Measurements from ENCODE around the gene NFATC1.

Gene NFATC1

DNA sequence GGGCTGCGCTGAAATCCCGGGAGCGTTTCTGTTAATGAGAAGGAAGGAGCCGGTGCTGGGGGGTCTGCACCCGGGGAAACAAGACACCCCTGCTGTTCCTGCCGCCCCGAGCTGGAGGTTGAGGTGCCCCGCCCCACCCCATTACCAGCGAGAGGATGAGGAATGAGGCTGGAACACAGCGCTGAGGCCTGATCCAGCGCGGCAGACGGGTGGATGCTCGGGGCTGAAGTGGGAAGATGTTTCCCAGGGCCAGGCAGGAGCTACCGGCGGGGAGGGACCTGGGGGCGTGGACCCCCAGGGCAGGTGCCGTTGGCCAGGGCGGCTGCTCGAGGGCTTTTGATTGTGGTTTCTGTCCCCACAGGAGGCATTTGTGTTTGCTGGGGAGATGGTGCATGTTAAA, 149.5 kb downstream of the NFATC1 start:
- no peak for DNase-seq

DNA sequence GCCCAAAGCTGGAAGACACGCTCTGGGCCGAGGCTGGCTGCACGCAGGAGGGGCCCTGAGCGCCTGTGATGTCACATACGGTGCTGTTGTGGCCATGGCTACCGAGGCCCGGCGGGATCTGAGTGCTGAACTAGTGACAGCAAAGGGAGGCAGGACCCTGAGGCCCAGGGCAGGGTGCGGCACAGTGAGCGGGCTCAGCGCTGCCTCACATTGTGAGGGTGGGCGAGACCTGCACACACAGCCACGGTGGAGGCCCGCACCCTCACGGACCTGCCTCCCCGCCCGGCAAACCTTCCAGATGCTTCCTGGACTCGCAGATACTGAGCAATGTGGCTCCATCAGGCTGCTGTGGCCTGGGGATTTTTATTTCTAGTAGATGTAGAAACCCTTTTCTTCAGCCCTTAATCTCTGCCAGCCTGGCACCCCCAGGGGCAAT, 150.0 kb downstream of the NFATC1 start:
- no peak for DNase-seq

DNA sequence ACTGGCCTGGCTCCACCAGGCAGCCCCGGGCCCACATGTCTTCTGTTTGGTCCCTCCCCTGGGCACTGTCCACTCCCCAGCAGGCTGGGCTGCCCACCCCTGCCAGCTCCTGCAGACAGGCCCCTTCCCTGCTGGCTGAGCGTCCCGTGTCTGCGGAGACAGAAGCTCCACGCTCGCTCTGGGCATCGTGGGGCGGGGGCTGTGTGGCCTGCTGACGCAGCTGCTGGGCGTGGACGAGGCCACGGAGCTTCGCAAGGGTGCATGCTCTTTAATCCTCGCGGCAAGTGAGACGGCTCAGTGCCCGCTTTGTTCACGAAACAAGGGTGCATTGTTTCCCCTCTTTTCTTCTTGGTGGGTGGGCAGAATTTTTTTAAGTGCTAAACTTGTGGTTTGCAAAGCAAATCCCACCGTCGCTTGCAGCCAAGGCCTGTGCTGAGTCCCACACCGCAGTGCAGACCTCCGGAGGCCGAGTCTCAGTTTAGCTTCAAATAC, 151.1 kb downstream of the NFATC1 start:
- DNase-seq, result no peak

DNA sequence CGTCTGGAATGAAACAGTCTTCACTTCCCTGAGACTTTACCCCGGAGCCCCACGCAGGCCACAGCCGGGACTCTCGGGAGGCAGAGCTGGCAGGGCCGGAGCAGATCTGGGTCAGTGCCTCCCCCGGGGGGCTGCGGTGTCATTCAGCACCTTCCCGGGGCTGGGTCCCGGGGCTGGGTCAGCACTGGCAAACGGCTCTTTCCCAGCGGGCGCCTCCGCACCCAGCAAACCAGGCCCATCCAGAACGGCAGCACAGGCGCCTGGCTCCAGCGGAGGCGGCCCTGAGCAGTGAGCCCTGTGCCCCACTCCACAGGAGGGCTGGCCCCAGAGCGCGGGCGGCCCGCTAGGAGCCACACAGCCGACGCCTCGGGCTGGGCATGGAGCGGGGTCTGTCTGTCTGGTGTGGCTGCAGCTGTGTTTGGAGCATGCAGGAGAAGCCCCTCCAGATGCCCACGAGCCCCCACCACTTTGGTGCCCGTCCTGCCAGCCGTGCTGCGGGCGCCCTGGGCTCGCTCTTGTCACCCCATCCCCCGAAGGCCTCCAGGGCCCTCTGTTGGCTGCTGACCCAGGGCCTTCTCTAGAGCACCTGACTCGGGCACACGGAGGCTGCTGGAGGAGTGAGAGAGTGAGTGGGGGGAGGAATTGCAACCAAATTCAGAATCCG, 151.8 kb downstream of the NFATC1 start:
- DNase-seq, result no peak

DNA sequence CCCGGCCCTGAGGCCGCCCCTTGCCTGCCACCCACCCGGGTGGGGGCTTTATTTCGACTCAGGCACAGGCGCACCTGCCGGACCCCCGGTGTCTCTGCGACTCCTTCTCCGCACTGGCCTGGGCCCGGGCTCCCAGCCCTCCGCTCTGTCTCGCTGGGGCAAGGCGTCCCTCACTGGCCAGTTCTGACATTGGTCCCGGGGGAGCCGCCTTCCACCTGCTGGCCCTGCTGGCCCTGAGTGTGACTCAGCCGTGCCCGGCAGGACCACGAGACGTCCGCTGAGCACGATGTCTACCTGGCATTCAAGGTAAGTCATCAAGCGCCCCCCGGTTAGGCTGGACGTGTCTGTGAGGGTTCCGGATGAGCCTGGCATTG, 152.3 kb downstream of the NFATC1 start:
- DNase-seq, result no peak

DNA sequence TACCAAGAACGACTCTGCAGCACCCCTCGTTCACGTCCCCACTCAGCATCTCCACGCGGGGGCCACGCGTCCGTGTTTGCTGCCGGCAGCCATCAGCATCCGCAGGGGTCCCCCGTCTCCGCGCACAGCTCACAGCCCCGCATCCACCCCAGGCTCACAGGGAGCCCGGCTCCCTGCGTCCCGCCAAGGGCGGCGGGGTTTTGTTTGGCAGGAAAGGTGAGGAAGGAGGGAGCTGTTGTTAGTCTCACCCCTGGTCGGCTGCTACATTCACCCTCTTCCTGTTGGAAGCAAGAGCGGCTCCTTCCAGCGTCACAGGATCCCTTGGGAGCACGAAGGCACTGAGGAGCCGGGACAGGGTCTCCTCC, 152.9 kb downstream of the NFATC1 start:
- no peak for DNase-seq

DNA sequence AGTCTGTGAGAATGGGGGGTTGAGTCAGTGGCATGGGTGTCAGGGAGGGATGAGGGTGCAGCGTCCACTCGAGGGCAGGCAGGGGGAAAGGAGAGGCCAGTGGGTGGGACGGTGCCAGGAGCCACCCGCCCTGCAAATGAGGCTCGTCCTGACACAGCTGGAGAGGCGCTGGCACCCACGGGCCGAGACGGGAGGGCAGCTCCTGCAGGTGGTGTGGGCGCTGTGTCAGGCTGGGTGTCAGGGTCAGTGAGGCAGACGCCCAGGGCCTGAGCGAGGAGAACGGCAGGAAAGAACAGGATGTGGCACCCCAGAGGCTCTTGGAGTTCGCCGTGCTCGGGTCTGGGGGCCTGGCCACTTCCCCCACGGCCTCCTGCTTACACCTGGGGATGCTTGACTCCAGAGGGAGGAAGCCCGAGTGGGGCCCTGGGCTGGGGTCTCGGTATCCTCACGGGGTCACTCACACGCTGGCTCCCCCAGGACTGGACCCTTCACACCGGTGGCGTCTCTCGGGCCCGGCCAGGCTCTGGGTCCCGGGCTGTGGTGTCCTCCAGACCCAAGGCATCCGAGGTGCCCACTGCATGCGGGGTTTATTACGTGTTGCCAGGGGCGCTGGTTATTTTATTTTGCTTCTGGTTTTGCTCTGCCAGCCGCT, 153.4 kb downstream of the NFATC1 start:
- DNase-seq, result no peak

DNA sequence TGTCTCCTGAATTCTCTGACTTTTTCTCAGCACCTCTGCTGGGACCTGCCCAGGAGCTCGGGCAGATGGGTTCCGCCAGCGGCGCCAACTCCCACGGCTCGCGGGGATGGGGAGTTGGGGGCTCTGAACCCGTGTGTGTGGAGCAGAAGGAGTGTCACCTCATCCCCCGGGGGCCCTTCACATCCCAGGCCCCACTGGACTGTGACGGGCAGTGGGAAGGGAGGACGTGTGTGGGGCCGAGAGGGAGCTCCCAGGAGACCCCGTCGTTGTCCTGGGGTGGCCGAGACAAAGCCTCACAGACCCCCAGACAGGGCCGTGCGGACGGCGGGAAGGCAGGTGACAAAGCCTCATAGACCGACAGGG, 153.9 kb downstream of the NFATC1 start:
- DNase-seq, result no peak

DNA sequence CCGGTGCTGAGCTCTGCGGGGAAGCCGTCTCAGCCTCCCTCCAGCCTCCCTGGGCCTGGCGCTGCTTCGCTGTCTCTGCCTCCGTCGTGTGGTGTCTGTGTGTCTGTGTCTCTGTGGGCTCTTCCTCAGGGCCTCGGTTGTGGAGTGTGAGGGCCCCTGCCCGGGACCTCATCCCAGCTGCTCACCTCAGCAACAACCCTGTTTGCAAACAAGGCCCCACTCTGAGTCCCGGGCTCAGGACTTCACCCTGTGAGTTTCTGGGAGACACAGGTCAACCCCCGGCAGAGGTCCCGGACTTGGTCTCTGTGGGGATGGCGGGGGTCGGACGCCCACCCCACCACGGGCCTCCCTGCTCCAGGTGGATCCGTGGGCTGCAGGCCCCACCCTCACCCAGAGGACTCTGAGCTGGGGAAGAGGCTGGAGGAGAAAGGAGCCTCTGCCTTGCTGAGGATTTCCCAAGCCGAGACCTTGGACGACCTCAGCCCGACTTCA, 156.5 kb downstream of the NFATC1 start:
- DNase-seq, result no peak

DNA sequence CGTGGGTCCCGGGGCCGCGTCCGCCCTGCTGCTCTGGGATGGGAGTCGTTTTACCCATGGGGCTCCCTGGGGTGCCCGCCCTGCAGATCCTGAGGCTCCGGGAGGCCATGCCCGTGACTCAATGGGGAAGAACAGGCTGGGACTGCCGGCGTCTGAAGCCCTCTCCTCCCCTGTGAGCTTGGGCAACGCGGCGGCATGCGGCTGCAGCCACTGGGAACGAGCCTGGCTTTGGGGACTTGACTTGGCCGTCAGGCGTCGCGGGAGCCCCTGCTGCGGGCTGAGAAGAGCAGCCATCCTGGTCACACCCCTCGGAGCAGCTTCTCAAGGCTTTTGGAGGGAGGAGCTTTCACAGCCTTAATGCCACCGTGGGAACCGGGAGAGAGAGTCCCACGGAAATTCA, 157.0 kb downstream of the NFATC1 start:
- DNase-seq, result no peak

DNA sequence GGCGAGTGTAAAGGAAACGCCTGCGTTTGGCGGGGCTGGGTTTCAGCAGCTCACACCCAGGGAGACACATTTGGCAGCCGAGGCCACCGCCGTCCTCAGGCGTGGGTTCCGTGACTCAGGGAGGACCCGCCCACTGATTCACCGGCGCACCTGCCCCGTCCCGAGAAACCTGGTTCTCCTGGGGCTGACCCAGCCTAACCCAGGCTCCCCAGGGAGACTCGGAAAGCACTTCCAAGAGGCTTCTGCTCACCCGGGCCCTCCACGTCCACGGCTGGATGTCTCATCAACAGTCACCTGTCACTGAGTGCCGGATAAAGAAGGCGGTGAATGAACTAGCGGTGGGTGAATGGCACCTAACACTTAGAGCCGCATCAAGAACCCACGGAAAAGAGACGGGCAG, 157.4 kb downstream of the NFATC1 start:
- DNase-seq, result no peak

DNA sequence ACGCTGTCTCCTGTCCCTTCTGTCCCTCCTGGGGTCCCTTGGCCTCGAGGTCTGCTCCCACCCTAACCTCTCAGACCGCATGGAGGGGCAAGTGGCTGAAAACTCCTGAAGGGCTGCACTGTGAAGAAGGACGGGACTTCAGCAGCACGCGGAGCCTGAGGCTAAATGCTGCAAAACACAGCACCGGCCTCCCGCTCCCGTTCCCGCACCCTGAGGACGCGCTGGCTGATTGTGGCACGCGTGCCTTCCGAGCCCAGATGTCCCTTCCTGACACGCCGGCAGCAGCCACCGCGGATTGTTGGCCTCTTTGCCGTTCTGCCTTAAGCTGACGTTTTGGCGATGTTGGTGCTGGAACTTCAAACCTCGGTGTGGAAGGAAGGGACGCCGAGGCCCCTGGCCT, 158.0 kb downstream of the NFATC1 start:
- DNase-seq, result no peak

DNA sequence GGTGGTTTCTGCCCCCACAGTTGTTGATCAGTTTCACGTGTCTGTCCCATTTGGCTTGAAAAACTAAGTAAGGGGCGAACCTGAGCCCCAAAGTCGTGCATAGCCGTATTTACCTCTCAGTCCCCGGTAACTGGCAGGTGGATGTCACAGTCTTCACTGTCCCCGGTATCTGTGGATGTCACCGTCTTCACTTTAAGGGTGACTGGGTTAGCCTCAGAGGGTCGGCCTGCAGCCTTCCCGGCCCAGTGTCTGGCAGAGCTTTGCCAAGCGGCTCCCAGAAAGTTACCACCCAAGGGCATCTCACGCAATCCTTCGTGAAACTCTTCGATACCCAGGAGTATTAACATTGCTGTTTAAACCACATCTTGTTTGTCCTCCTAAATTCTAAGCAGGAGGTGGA, 158.6 kb downstream of the NFATC1 start:
- no peak for DNase-seq

DNA sequence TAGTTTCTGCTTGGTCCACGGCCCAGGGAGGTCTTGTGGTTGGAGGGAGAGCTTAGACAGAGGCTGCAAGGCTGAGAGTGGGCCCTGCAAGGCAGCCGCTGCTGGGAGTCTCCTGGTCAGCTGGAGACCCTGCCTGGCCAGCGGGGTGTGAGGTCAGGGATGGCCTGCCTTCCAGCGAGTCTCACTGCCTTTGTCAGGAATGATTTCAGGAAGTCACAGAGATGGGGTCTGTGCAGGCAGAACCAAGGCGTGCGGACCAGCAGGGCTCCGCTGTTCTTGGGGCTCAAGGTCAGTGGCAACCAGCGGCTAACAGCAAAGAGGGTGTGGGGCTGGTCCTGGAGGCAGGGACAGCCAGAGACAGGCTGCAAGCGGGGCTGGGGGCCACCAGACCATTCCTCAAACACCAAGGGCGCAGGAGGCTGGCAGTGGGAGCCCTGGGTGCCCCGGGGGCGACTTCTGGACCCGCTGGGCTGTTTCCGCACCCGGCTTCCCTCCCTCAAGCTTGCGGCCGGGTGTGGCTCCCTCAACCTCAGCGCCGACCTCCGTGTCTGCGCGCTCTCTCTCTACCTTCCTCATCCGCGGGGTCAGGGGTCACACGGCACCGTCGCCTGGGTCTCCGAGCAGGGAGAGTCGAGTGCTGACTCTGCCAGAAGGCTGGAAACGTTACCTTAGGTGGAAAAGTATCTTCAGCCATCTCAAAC, 159.4 kb downstream of the NFATC1 start:
- DNase-seq, result no peak

DNA sequence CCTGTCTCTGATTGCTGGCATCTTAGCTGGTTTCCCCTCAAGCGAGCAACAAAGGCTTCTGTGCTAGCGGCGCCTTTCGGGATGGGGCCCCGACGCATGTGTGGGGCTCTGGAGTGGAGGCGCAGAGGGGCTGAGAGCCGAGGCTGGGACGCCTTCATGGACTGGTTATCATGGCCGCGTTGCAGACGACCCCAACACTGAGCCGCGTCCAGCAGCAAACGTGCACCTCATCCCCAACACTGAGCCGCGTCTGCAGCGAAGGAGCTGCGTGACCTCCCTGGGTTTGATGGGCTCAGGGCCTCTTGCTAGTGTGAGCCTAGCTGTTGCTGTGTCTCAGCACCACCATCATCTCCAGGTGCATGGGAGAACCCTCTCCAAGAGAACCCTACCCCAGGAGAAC, 160.2 kb downstream of the NFATC1 start:
- no peak for DNase-seq

DNA sequence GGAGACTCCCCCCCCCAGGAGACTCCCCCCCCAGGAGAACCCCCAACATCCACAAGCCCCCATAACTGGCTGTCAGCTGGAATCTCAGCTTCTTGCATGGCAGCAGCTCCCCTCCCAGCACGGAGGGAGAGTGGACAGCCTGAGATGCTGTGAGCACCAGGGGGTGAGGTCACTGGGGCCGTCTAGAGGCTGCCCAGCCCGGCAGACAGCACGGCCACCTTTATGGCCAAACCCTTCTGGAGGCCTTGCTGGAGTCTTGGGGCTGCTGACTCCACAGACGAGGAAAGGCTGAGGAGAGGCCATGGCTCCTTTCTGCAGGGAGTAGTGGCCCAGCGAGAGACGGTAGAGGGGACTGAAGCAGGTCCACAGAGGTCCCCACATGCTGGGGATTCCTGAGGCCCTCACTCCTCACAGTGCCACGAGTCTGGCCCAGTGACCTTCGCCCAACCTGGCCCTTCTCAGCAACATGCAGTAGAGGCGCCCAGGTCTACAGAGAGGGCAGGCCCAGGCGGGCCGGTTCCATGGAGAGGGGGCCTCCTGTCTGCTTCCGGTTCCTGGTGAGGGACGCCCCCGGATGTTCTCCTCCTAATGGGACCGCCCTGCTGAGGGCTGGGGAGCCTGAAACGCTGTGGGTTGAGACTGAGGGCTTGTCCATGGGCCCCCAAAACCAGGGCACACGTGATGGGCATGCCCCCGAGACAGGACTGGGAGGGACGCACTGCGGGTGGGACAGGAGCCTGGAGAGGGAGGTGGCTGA, 161.3 kb downstream of the NFATC1 start:
- no peak for DNase-seq

DNA sequence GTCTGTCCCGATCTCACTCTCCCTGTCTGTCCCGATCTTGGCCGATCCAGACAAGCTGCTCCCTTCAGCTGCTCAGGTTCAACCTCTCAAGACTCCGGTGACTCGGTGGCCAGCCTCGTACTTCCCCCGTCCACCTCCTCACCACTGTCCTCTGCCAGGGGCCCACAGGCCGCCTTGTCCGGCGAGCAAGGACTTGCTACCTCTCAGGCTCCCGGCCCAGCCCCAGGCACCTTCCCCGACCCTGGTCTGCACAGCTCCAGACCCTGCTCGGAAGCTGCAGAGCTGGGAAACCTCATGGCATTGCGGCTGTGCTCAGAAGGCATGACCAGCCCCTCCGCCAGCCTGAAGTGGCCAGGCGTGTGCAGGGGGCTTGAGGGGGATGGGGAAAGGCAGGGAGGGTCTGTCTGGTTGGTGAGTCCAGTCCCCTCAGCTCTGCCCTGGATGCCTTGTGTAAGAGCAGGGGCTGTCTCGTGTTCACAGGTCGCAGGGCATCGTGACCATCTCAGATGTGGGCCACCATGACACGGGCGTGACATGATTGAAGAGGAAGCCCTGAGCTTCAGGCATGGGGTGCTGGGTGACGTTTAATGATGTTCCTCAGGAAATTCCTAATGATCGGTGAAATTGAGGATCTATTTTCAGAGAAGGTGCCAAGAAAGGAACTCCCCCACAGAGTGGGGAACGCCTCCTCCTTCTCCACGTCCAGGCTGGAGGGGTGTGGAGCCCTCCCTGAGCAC, 162.6 kb downstream of the NFATC1 start:
- no peak for DNase-seq

DNA sequence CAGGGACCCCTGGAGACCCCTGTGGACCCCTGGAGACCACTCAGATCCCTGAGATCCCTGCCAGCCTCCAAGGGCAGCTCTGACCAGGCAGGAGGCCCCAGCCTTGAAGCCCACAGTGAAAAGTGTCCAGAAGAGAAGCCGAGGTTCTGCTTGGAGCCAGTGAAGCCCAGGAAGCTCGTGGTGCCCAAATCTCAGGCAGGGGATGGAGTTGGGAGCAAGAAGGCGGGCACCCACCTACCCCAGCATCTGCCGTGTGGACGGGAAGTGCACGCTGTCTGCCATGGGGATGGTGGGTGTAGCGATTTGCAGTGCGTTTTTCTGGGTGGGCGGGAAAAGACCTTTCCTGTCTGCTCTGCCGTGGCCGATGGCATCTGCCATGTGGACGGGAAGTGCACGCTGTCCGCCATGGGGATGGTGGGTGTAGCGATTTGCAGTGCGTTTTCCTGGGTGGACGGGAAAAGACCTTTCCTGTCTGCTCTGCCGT, 163.2 kb downstream of the NFATC1 start:
- DNase-seq, result no peak

DNA sequence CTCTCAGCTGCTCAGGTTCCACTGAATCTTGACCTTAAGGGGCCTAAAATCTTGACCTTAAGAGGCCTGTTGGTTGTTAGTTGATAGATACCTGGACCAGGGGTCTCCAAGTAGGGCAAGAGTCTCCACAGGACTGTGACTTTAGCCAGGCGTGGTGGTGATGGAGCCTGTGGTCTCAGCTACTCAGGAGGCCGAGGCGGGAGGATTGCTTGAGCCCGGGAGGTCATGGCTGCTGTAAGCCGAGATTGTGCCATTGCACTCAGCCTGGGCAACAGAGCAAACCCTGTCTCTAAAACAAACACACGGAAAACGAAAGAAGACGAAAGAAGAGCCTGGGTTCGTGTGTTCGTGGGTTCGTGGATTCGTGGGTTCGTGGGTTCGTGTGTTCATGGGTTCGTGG, 163.7 kb downstream of the NFATC1 start:
- DNase-seq, result no peak

DNA sequence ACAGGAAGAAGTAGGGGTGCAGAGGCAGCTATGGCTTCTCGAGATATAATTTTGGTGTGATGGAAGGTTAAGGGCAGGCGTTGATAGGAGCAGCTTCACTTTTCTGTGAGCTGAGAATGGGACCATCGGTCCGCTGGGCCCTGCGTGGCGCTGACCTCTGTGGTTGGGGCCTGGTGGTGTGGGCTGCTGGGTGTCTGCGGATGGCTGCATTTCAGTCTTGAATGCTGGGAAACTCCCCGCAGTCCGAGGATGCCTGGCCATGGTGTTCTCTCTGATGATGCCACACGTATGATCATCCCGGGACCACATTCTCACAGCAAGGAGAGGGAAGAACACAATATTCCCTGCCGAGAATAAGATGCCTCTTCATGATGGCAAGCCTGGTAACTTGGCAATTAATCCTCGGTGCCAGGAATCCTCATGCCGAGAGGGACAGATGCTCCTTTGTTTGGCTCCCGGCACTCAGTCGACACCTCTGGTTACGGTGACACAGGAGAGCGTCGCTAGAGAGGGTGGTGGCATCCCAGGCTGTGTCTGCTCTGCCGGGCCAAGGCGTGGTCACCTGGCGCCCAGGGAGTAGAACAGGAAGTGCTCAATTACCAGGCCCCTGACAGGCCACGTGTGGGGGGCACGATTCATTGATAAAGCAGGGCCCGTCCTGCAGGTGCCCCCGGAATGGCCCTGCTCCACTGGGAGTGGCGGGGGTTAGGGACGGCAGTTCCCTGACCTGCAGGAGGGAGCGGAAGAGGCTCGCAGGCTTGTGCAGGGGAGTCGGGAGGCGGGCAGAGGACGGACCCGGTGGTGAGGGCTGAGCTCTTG, 164.5 kb downstream of the NFATC1 start:
- DNase-seq, result no peak

DNA sequence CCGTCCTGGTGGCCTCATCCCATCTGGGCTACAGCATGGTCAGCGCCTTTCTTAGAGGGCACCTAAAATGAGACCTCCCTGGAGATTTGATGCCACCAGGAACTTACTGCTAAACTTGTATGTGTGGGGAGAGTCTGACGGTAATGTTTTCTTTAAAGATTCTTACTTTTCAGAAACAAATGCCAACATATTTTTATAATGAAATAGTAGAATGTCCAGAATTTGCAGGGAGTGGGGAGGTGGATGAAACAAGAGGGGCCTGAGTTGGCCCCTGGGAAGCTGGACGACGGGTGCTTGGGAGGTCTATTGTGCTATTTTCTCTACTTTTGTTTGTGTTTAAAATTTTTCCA, 165.1 kb downstream of the NFATC1 start:
- no peak for DNase-seq

DNA sequence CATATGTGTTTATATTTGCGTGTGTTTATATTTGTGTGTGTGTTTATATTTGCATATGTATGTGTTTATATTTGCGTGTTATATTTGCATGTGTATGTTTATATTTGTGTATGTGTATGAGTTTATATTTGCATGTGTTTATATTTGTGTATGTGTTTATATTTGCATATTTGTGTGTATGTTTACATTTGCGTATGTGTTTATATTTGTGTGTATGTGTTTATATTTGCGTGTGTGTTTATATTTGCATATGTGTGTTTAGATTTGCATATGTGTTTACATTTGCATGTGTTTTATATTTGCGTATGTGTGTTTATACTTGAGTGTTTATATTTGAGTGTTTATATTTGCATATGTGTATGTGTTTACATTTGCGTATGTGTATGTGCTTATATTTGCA, 168.2 kb downstream of the NFATC1 start:
- DNase-seq, result no peak
